Neuronal stem cell (in vitro differentiated cells): ENCODE data around the gene HERC6.

Experiments used
- DNase-seq: peaks from one replicate; pipeline ENCODE4 v3.0.0-alpha.2; 2013; ENCODE audit warnings: low spot score
- H2AFZ ChIP-seq: one replicate; pipeline ENCODE4 v1.6.1; 2013; ENCODE audit warnings: mild to moderate bottlenecking, low read length, inconsistent platforms
- H2AK5ac ChIP-seq: 2 replicates; pipeline ENCODE4 v1.6.1; 2013; ENCODE audit warnings: low read depth, mild to moderate bottlenecking, inconsistent platforms, low read length, moderate library complexity, mixed read lengths
- H2BK120ac ChIP-seq: 2 replicates; pipeline ENCODE4 v1.6.1; 2013; ENCODE audit warnings: low read depth, mild to moderate bottlenecking, inconsistent platforms, low read length, moderate library complexity, mixed read lengths
- H2BK12ac ChIP-seq: one replicate; pipeline ENCODE4 v1.6.1; 2013; ENCODE audit warnings: low read length, inconsistent platforms
- H2BK15ac ChIP-seq: 2 replicates; pipeline ENCODE4 v1.6.1; 2013; ENCODE audit warnings: mild to moderate bottlenecking, low read length, inconsistent platforms, mixed read lengths
- H2BK5ac ChIP-seq: one replicate; pipeline ENCODE4 v1.6.1; 2013; ENCODE audit warnings: inconsistent platforms, mild to moderate bottlenecking, low read length, moderate library complexity
- H3K14ac ChIP-seq: one replicate; pipeline ENCODE4 v1.6.1; 2013; ENCODE audit warnings: low read length, inconsistent platforms
- H3K18ac ChIP-seq: 2 replicates; pipeline ENCODE4 v1.6.1; 2013; ENCODE audit warnings: low read length, inconsistent platforms
- H3K23ac ChIP-seq: 2 replicates; pipeline ENCODE4 v1.6.1; 2013; ENCODE audit warnings: low read depth, mild to moderate bottlenecking, mixed read lengths, low read length, inconsistent platforms; ENCODE audit not compliant: poor library complexity
- H3K27ac ChIP-seq: replicated peaks from 3 replicates; pipeline ENCODE4 v1.5.1; 2013; ENCODE audit warnings: low read length, inconsistent platforms
- H3K27me3 ChIP-seq, 3 experiments: 2 replicates each; pipeline ENCODE4 v1.6.1; 2013; ENCODE audit warnings: low read length in 3 of 3, mild to moderate bottlenecking in 2 of 3, inconsistent platforms in 1 of 3, low read depth in 1 of 3, mixed read lengths in 1 of 3, moderate library complexity in 1 of 3; ENCODE audit not compliant: control insufficient read depth in 3 of 3, insufficient read depth in 3 of 3
- H3K36me3 ChIP-seq, 2 donors: replicated peaks in 1 of 2; 2 replicates each; pipeline ENCODE4 v1.6.1; 2013; ENCODE audit warnings: low read length in 2 of 2; ENCODE audit not compliant: control insufficient read depth in 2 of 2, insufficient read depth in 2 of 2
- H3K4ac ChIP-seq: 2 replicates; pipeline ENCODE4 v1.6.1; 2013; ENCODE audit warnings: inconsistent platforms, mild to moderate bottlenecking, low read length, moderate library complexity
- H3K4me1 ChIP-seq, 2 donors: 1 replicate in 1 of 2; 2 replicates in 1 of 2; pipeline ENCODE4 v1.6.1; 2013; ENCODE audit warnings: low read length in 2 of 2, low read depth in 1 of 2; ENCODE audit not compliant: control insufficient read depth in 2 of 2, insufficient read depth in 1 of 2
- H3K4me2 ChIP-seq: one replicate; pipeline ENCODE4 v1.6.1; 2013; ENCODE audit warnings: mild to moderate bottlenecking, low read length, inconsistent platforms; ENCODE audit not compliant: insufficient read depth, poor library complexity, severe bottlenecking
- H3K4me3 ChIP-seq, 2 donors: 2 replicates each; pipeline ENCODE4 v1.5.1; 2013; ENCODE audit warnings: low read length in 2 of 2, mild to moderate bottlenecking in 2 of 2, inconsistent platforms in 1 of 2, moderate library complexity in 1 of 2
- H3K79me1 ChIP-seq: one replicate; pipeline ENCODE4 v1.6.1; 2013; ENCODE audit warnings: low read depth, mild to moderate bottlenecking, inconsistent platforms, low read length, moderate library complexity
- H3K9ac ChIP-seq: one replicate; pipeline ENCODE4 v1.6.1; 2013; ENCODE audit warnings: mild to moderate bottlenecking, low read depth, low read length, inconsistent platforms; ENCODE audit not compliant: poor library complexity
- H3K9me3 ChIP-seq, 2 donors: replicated peaks in 1 of 2; 2 replicates each; pipeline versions ENCODE3 to v1.6.1; 2013; ENCODE audit warnings: low read length in 2 of 2, mild to moderate bottlenecking in 2 of 2, inconsistent platforms in 1 of 2, low read depth in 1 of 2, mixed read lengths in 1 of 2, moderate library complexity in 1 of 2; ENCODE audit not compliant: control insufficient read depth in 2 of 2, insufficient read depth in 1 of 2
- H4K8ac ChIP-seq: one replicate; pipeline ENCODE4 v1.6.1; 2013; ENCODE audit warnings: low read depth, mild to moderate bottlenecking, inconsistent platforms, low read length, moderate library complexity
- H4K91ac ChIP-seq: one replicate; pipeline ENCODE4 v1.6.1; 2013; ENCODE audit warnings: low read length, low read depth, mild to moderate bottlenecking, inconsistent platforms; ENCODE audit not compliant: poor library complexity
- whole genome bisulfite sequencing, 2 donors: extraction: QIAGEN DNeasy Blood & Tissue Kit; methylation state at CpG; one replicate each; pipeline ENCODE4 v1.1.7; 2013; ENCODE audit warnings: missing lambda C conversion rate in 2 of 2, mixed read lengths in 1 of 2; ENCODE audit not compliant: insufficient read length in 2 of 2, insufficient replicate concordance in 1 of 2; ENCODE audit errors: extremely low coverage in 2 of 2; 5-methylcytosine and 5-hydroxymethylcytosine counted together

HERC6 gene

DNA sequence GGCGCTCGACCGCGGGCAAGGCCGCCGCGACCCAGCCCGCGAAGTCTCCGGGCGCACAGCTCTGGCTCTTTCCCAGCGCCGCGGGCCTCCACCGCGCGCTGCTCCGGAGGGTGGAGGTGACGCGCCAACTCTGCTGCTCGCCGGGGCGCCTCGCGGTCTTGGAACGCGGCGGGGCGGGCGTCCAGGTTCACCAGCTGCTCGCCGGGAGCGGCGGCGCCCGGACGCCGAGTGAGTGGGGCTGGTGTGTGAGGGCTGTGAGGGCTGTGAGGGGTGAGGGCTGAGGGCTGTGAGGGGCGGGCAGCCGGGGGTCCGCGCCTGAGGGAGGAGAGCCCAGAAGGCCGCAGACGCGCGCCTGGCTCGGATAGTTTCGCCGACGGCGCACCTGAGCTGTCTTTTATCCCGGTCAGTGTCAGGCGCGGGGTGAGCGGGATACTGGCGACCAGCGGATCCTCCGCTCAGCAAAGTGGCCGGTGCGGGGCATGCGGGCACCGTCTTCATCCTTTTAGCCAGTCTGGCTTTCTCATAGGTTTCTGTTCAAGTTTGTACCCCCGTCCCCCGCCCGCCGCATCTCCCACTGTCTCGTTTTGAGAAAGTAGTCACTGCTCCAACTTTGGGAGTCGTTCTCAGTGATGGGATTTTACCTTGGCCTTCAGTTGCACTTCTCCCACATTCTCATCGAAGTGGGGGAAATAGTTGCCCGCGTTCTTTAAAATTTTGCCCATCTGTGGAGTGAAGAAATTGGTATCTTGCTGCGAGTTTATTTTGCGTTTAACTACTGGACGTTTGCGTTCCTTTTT, 78.9 kb downstream of the HERC6 start:
- Histone ChIP-seq H3K4me3 (peak overlapping the region; percentile 53 to 80), H3K14ac (peak overlapping the region; percentile 38)

DNA sequence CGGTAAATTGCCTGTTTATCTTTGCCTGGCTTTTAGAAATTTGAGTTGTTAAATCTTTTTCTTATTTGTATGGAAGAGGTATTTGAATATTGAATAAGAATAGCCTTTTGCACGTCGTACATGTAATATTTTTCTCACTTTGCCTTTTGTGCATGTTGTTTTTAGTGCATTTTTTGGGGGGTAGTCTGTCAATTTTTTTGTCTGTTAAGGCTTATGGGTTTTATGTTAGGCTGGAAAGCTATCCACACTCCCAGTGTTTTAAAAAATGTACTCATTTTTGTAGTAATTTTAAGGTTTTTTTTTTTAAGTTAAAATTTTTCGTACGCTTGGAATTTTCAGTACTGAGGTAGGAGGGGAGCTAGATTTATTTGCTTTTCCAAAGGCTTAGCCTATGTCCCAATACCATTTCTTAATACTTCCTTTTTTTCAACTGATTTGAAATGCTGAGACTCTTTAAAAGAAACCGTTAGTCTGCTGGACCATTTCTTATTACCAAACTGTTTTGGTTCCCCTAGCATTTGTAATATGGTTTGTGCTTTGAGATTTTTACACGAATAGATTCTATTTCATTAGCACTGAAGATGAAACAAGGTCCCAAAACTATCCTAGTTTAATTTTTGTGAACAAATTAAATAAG, 79.6 kb downstream of the HERC6 start:
- WGBS, 2 donors = 100% methylated on average over 2 of the region's 7 CpGs; no CpG with 5 or more reads in 1 of the 2 donors

More for the DNA sequence above, 78.9 kb downstream of the HERC6 start:
- Histone ChIP-seq H3K23ac (peak overlapping the region; percentile 43), H2BK120ac (no peak overlapping the region), H3K4me2 (peak overlapping the region; percentile 80), H3K4me1 (peaks cover 0 to 2% of the 10 kb centered on the region in 2 donors), H3K27me3 (peaks cover 9 to 24% (median 16%) of the 10 kb centered on the region in 3 experiments), H3K9ac (peak overlapping the region; percentile 21), H3K27ac (no peak overlapping the region), H4K91ac (no peak overlapping the region), H4K8ac (no peak overlapping the region), H3K18ac (peak overlapping the region; percentile 83), H2AK5ac (no peak overlapping the region), H3K9me3 (no peaks in the 10 kb centered on the region), H2BK5ac (no peak overlapping the region), H3K79me1 (no peaks in the 10 kb centered on the region), H3K4ac (no peak overlapping the region), H2AFZ (peak overlapping the region; percentile 98), H3K36me3 (no peaks in the 10 kb centered on the region), H2BK12ac (no peak overlapping the region), H2BK15ac (no peak overlapping the region)
- WGBS, 2 donors = no CpG with 5 or more reads among the region's 75 CpGs
- peak; percentile 40 for DNase-seq

DNA sequence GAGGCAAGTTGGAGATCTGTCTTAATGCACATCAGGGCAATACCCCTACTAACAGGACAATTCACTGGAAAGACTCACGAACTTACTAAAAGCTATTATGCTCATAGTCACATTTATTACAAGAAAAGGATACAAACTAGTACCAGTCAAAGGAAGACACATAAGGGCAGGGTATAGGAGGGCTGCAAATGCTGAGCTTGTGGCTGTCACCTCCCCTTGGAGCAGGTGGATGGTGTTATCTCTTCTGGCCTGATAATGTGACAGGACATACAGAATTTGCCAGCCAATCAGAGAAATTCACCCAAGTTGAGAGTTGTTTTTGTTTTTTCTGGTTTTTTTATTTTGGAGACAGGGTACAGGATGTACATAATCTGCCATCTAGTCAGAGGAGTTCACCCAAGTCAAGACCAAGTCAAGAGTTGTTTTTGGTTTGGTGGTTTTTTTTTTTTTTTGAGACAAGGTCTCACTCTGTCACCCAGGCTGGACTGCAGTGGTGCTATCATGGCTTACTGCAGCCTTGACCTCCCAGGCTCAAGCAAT, 87.1 kb downstream of the HERC6 start:
- WGBS, 2 donors = no CpG with 5 or more reads among the region's 1 CpG
- Histone ChIP-seq H2AFZ (no peak overlapping the region), H2BK12ac (no peak overlapping the region), H3K4ac (no peak overlapping the region), H3K27me3 (no peaks in the 10 kb centered on the region), H2BK15ac (no peak overlapping the region), H3K18ac (no peak overlapping the region), H2AK5ac (no peak overlapping the region), H3K36me3 (no peaks in the 10 kb centered on the region), H3K4me1 (no peaks in the 10 kb centered on the region), H3K4me3 (no peak overlapping the region), H4K91ac (no peak overlapping the region), H3K27ac (no peak overlapping the region), H2BK120ac (no peak overlapping the region), H3K9ac (no peak overlapping the region), H4K8ac (no peak overlapping the region), H3K9me3 (no peaks in the 10 kb centered on the region), H3K23ac (no peak overlapping the region), H2BK5ac (no peak overlapping the region), H3K4me2 (no peak overlapping the region), H3K14ac (no peak overlapping the region), H3K79me1 (no peaks in the 10 kb centered on the region)
- no peak for DNase-seq

More for the DNA sequence above, 79.6 kb downstream of the HERC6 start:
- no peak overlapping the region for H2BK15ac ChIP-seq
- H3K36me3 ChIP-seq = no peaks in the 10 kb centered on the region
- no peak overlapping the region for H3K27ac ChIP-seq
- DNase-seq = no peak
- H4K8ac ChIP-seq = no peak overlapping the region
- H2AFZ ChIP-seq = peak overlapping the region; percentile 98
- no peak overlapping the region for H3K14ac ChIP-seq
- H2AK5ac ChIP-seq = no peak overlapping the region
- no peak overlapping the region for H3K4me3 ChIP-seq
- no peak overlapping the region for H3K23ac ChIP-seq
- H3K4me1 ChIP-seq = peaks cover 0 to 2% of the 10 kb centered on the region in 2 donors
- H3K9ac ChIP-seq = no peak overlapping the region
- no peak overlapping the region for H3K4me2 ChIP-seq
- H3K27me3 ChIP-seq = peaks cover 9 to 24% (median 16%) of the 10 kb centered on the region in 3 experiments
- no peaks in the 10 kb centered on the region for H3K79me1 ChIP-seq
- H3K4ac ChIP-seq = no peak overlapping the region
- no peak overlapping the region for H4K91ac ChIP-seq
- H2BK120ac ChIP-seq = no peak overlapping the region
- no peak overlapping the region for H3K18ac ChIP-seq
- H3K9me3 ChIP-seq = no peaks in the 10 kb centered on the region
- H2BK12ac ChIP-seq = no peak overlapping the region
- no peak overlapping the region for H2BK5ac ChIP-seq

DNA sequence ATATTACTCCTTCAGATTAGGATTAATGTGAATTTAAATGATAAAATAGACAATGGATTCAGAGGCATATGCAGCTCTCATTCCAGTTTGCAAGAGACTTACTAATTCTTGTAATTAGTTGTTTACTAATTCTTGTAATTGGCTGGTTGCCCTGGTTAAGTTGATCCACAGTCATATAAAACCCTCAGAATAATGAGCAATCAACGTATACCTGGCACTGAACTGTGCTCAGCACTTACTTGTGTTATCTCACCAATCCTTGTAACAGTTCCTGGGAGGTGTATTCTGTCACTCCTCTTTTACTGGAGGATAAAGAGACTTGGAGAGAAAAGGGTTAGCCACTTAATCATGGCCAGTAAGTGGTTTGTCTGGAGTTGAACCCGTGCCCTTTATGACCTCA, 88.7 kb downstream of the HERC6 start:
- Histone ChIP-seq H3K36me3 (no peaks in the 10 kb centered on the region), H4K8ac (no peak overlapping the region), H2AFZ (no peak overlapping the region), H3K4ac (no peak overlapping the region), H3K27me3 (no peaks in the 10 kb centered on the region), H3K4me1 (no peaks in the 10 kb centered on the region), H2AK5ac (no peak overlapping the region), H3K23ac (no peak overlapping the region), H3K9ac (no peak overlapping the region), H3K18ac (no peak overlapping the region), H3K4me2 (no peak overlapping the region), H2BK15ac (no peak overlapping the region), H3K4me3 (no peak overlapping the region), H3K27ac (no peak overlapping the region), H3K9me3 (no peaks in the 10 kb centered on the region), H3K79me1 (no peaks in the 10 kb centered on the region), H2BK12ac (no peak overlapping the region), H3K14ac (no peak overlapping the region), H2BK5ac (no peak overlapping the region), H2BK120ac (no peak overlapping the region), H4K91ac (no peak overlapping the region)
- no peak for DNase-seq
- no CpG with 5 or more reads among the region's 2 CpGs for WGBS, 2 donors
